GM18511 (cell line): ENCODE data around the gene MYO15A.

ENCODE experiments used
- ATAC-seq: cut with Tn5 transposase; IDR thresholded peaks from one replicate; pipeline ENCODE4 v1.9.1; 2021; ENCODE audit warnings: mild to moderate bottlenecking, moderate library complexity; ENCODE audit not compliant: unreplicated experiment

MYO15A gene

GRCh38 chr17:18129041-18129502, 20.5 kb downstream of the MYO15A start:
- ATAC-seq = no peak

GRCh38 chr17:18132711-18133110, 24.2 kb downstream of the MYO15A start:
- no peak for ATAC-seq

GRCh38 chr17:18136357-18136756, 27.8 kb downstream of the MYO15A start:
- ATAC-seq = no peak

DNA sequence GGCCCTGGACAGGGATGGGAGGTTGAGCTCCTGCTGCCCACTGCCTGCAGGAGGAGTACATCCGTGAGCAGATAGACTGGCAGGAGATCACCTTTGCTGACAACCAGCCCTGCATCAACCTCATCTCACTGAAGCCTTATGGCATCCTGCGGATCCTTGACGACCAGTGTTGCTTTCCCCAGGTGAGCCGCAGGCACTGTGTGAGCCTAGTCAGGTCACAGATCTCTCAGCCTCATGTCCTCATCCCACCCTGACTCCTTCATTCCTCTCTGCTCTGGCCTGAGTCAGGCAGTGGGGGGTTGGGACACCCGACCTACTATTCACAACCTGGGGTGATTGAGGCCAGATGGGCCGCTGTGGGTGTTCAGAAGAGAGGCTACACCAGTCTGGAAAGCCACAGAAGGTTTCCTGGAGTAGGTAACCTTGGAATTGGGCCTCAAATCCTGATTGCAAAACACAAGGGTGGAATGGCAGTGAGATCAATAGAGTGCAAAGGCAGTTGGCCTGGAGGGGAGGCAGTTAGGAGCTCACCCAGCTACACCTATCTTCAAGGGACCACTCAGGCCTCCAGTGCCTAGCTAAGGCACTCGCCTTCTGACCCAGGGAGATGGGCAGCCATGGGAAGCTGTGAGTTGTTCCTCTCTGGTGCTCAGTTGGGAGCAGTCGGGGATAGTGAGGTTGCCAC, 29.7 kb downstream of the MYO15A start:
- no peak for ATAC-seq

GRCh38 chr17:18139092-18139491, 30.5 kb downstream of the MYO15A start:
- no peak for ATAC-seq

- no peak for ATAC-seq
Measured at GRCh38 chr17:18139498-18139897, 30.9 kb downstream of the MYO15A start.

DNA sequence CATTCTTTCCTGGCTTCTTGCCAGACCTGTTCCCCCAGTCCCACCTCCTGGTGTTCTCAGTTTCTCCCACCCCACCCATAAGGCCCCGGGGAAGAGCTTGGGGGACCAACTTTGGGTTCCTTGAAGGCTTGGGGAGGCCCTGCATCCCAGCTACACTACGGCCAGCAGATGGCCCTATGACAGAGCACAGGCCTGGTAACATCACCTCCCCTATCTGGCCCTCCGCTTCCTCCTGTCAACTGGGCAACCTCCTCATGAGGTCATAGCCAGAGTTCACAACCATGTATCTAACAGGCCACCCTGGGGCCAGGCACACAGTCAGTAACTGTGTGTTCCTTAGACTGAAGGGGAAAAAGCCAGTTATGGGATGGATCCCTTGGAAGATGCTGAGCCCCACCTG, 31.4 kb downstream of the MYO15A start:
- ATAC-seq = no peak

DNA sequence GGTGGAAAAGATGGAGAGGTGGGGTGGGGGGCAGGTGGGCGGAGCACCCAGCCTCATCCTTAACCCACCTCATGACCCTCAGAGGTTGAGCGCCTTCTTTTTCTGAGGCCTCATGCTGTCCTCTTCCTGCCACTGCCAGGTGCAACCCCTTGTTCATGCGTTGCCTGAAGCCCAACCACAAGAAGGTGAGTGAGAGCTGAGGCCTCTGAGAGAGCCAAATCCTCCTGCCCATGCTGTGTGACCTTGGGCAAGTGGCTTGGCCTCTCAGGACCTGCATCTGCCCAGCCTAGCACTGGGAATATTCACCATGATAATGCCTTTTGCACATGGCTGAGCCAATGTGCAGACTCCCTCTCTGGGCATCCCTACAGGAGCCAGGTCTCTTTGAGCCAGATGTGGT, 32.1 kb downstream of the MYO15A start:
- ATAC-seq = no peak

DNA sequence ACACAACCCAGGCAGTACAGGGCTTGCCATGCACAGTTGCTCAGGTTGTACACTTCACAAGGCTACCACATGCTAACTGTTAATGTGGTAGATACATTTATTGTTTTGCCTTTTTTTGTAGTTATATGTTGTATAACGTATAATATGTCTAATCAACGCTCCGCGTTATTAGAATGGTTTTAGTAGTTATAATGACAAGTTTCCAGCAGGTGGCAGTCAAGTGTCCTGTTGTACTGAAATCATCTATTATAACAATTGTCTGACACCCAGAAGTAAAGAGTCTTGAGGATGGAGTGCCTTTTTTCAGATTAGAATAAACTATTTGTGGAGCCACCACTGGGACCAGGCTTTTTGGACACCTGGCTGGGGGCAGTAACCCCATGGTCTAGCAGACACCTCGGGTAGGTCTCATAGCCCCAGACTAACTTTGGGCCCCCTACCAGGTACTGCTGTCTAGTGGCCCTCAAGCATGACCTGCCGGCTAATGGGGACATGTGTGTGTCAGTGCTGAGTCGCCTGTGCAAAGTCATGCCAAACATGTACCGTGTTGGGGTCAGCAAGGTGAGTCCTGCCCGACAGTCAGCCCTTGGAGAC, 32.8 kb downstream of the MYO15A start:
- ATAC-seq = no peak

GRCh38 chr17:18142417-18142816, 33.9 kb downstream of the MYO15A start:
- no peak for ATAC-seq

GRCh38 chr17:18143044-18143936, 34.7 kb downstream of the MYO15A start:
- ATAC-seq = no peak

DNA sequence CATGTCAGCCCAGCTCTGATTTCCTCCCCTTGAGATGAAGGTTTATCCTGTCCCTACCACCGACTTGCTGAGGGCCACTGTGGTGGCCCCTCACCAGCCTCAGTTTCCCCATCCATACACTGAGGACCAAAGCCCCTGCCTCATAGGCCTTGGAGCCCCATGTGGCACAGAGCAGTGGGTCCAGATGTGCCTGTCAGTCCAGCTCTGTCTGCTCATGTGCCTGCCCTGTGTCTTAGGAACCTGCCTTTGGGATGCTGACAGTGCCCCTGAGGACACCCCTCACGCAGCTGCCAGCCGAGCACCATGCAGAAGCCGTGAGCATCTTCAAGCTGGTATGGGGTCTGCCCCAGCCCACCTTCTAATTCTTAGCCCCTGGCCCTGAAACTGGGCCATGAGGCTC, 35.7 kb downstream of the MYO15A start:
- no peak for ATAC-seq

DNA sequence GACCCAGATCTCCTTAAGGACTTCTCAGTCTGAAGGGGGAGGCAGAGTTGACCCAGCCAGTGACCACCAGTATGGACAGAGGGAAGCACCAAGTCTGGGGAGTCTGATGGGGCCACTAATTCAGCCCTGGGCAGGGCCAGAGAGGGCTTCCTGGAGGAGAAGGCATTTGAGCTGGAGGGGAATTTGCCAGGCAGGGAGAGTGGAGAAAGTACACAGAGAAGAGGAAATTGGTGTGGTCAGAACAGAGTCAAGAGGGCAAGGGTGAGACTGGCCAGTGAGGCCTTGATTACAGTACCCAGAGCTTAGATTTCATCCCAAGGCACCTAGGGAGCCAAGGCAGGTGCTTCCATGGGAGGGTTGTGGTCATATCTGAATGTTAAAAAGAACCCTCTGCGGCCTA, 36.3 kb downstream of the MYO15A start:
- ATAC-seq = no peak

DNA sequence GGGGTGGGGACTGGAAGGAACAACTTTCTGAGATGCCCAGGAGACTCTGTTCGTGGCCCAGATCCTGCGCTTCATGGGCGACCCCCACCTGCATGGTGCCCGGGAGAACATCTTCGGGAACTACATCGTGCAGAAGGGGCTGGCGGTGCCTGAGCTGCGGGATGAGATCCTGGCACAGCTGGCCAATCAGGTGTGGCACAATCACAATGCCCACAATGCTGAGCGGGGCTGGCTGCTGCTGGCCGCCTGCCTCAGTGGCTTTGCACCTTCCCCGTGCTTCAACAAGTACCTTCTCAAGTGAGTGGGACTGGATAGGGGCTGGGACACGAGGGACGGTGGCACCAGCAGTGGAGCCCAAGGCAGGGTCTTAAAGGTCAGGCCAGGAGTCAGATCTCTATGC, 37.3 kb downstream of the MYO15A start:
- no peak for ATAC-seq

DNA sequence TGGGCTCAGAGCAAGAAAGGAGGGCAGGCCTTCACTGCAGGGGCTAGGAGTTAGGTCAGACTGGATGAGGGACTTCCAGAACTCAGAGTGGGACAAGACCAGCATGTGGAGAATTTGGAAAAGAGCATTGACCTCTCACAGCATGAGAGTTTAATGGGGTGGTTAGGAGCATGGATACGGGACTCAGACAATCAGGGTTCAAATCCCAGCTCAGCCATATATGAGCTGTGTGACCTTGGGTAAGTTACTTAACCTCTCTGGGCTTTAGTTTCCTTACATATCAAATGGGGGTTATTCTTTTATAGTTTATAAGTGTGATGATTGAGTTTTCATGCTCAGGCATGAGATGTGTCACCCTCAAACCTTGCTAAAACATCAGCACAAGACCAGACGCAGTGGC, 37.7 kb downstream of the MYO15A start:
- no peak for ATAC-seq

GRCh38 chr17:18146980-18147379, 38.4 kb downstream of the MYO15A start:
- no peak for ATAC-seq

- no peak for ATAC-seq
Measured at GRCh38 chr17:18148586-18148985, 40.0 kb downstream of the MYO15A start.

DNA sequence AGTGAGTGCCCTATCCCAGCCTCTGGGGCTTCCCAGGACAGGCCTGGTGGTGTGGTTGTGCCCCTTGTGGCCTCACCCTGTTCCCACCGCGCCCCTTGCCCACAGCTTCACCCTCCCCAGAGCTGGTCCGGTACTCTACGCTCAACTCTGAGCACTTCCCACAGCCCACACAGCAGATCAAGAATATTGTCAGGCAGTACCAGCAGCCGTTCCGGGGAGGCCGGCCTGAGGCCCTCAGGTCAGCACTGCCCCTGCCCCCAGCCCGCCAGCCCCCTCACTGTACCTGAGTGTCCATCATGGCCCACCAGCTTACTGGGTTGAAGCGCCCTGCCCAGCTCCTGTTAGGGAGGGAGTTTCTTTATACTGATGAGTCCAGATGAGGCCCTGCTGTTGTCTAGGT, 42.7 kb downstream of the MYO15A start:
- ATAC-seq = no peak

GRCh38 chr17:18155179-18155578, 46.6 kb downstream of the MYO15A start:
- no peak for ATAC-seq

GRCh38 chr17:18156171-18156975, 47.8 kb downstream of the MYO15A start:
- ATAC-seq = no peak

DNA sequence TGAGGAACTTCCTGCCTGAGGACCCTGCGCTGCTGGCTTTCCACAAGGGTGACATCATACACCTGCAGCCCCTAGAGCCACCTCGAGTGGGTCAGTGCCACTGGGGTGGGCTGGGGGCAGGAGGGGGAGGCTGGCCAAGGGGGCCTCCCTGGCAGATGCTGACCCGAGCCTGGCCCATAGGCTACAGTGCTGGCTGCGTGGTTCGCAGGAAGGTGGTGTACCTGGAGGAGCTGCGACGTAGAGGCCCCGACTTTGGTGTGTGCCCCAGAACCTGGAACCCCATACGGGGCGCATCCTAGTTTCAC, 48.4 kb downstream of the MYO15A start:
- ATAC-seq = no peak
